NCI-H1092 treated with DMSO at 0.1 percent for 48 hours (cell line): ENCODE results near the gene NIT1.
"Not testable (repeated sequence)": the region's sequence is repeated elsewhere in the genome, so short reads cannot be mapped to it uniquely, and the experiment has no call there.

Experiments
- DNase-seq: peaks from one replicate; lab custom pipeline; 2025; lab: John Stamatoyannopoulos, UW

The NIT1 gene

GRCh38 chr1:161115132-161115711 lies 2.7 kb upstream of the NIT1 start:
- no peak for DNase-seq

GRCh38 chr1:161115961-161116360 lies 1.9 kb upstream of the NIT1 start:
- DNase-seq, result not testable (repeated sequence)

- no peak for DNase-seq
These were observed 1.4 kb downstream of the NIT1 start for GRCh38 chr1:161119092-161119903.

DNA sequence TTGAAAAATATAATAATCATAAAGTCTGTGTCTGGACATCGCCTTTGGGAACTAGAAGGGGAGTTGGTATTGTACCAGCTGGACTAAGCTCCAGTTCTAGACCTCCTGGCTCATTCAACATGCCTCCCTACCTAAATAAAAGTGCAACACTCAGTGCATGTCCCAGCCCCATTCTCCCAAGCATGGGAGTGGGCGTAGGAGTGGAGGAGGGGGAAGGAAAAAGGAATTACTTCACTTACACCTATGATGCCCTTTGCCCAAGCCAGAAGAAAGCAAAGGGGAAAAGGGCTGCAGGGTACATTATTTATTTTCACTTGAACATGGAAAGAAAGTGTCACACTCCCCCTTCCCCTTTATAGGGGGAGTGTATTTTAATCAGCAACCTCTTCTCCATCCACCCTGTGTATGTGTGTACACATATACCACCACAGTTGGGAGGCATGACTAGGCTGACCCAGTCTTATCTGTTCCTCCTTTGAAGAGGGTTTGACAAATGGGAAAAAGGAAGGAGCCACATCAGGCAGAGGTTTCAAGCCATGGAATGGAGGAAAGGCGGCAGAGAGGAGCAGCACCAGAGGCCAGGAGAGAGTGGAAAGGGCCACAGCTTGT lies 3.2 kb downstream of the NIT1 start:
- DNase-seq, result no peak

GRCh38 chr1:161121834-161122233 lies 3.9 kb downstream of the NIT1 start:
- no peak for DNase-seq

DNA sequence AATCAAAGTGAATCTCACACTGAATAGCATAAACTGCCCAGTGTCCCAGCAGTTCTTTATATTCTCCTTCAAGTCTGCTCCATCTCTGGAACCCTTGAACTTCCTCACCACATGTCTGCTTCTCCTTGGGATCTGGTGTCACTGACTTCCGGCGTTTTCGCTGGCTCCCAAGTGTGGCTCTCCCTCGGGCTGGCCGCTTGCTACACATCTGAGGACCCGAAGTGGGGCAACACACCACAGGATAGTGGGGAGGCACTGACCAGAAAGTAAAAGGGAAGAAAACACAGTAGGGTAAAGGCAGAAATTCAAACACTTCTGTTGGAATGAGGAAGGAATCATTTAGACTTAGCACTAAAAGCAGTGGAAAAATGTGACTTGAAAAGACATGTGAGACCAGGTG lies 5.1 kb downstream of the NIT1 start:
- DNase-seq, result no peak

DNA sequence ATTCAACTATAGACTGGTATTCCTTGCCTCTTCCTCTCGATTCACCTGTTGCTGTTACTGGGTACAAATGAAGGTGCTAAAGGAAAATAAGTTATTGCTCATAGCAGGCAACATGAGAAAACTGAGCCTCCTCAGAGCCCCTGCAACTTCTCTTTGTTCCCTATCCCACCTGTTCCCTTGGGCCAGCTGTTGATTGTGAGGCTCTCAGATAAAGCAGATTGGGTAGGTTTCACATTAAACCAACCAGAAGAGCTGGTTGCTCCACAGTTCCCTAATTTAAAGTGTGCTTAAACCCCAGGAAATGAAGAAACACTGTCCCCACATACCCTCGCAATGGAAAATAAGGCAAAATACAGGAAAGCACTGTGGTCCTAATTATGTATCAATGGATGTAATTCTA lies 9.7 kb downstream of the NIT1 start:
- no peak for DNase-seq

DNA sequence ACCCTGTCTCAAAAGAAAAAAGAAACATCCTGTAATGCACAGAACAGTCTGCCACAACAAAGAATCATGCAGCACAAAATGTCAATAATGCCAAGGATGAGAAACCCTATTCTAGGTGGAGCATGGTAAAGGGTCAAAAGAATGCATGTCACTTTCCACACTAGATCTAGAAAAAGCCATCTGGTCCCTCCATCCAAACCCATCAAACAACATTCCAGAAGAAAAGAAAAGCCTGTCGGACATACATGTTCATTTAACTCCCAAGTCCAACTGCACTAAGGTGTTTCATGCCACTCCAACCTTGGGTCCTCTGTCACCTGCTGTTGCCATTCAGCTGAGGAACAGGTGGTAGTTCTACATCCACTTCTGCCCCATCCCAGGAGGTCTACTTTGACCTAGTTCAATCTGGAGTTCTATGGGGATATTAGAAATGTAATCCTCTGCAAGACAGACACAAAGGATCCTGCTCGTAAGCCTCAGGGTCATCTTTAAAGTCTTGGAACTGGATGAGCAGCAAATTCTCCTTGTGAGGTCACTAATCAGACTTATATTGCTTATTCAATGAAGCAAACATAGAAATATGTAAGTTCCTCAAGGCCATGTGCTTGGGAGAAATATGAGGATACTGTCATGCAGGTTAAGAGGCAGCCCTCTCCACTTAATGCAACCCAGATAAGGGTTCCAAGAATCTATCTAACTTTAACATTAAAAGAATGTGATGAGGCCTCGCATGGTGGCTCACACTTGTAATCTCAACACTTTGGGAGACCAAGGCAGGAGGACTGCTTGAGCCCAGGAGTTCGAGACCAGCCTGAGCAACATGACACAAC lies 10.9 kb downstream of the NIT1 start:
- DNase-seq, result no peak

- no peak for DNase-seq
These were observed 12.4 kb downstream of the NIT1 start for GRCh38 chr1:161130266-161130665.

DNA sequence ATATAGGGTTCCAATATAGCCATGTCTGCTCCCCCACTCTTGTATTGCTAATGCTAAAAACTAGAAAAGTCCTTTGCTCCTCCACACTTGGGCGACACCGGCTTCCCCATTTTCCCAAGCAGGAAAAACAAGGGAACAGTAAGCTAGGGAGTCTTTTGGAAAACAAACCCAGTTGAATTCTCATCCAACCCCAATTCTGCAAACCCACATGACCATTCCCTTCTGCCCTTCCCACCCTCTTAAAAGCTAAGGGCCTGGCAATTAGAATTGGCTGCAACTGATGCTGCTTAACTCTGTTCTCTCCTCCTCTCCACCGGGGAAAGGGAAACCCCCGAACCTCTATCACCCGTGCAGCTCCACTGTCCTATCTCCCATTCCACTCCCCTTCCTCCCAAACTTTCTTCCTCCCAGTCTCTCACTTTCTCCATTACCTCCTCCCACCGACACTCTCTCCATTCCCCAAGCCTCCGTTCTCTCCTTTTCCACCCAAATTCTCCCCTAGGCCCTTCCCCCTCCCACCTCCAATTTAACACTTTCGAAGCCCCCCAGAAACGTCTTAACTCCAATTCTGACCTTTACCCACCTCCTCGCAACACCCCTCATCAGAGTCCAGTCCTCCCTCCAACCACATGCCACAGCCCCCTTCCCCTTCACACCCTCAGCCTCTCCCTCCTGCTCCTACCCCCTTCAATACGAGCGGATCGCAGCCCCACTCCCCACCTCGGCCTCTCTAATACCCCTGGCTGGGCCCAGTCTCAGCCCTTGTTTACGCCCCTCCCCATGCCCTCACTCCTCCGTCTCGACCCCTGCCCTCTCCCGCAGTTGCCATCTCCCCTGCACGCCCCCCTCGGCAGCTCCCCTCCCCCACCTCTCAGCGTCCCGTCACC lies 13.9 kb downstream of the NIT1 start:
- DNase-seq, result no peak

DNA sequence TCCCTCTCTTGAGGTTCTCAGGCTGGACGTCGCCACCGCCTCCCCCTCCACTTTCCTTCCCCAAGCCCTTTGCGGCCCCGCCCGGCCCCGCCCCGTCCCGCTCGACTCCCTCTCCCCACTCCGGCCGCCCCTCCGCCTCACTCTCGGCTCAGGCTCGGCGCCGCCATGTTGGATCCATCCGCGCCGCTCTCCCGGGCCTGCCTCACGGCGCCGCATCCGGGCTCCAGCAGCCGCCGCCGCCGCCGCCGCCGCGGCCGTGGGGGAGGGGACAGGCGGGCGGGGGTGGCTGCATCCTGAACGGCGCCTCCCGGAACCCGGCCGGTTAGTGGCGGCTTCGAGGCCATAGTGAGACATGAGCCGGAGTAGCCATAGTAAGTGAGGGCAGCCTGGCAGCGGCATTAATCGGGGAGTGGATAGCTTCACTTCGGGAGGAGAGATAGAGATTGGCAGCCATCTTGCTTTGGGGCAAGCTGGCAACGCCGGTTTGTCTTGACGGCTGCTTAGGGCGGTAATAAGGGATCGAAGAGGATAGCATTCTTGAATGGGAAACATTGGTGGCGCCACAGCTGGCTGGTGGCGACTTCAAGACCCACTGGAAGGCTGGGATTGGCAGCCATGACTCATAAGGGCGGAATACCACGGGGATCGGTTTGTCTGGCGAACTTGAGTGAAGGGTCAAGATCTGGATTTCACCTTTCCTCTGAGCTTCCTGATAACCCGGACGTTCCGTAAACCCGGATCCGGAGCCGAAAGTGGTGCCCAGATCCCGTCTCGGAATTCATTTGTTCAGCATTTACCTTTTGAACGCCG lies 14.7 kb downstream of the NIT1 start, which contains the start of gene DEDD:
Gene DEDD (minus strand): TSS at position 258 of the 810 bp plus-strand sequence. CDS start 8,205 bp downstream, outside the sequence.
- peak; percentile 99 for DNase-seq

- no peak for DNase-seq
These were observed 15.4 kb downstream of the NIT1 start for GRCh38 chr1:161133220-161133740.

GRCh38 chr1:161137881-161138280 lies 20.0 kb downstream of the NIT1 start:
- no peak for DNase-seq

DNA sequence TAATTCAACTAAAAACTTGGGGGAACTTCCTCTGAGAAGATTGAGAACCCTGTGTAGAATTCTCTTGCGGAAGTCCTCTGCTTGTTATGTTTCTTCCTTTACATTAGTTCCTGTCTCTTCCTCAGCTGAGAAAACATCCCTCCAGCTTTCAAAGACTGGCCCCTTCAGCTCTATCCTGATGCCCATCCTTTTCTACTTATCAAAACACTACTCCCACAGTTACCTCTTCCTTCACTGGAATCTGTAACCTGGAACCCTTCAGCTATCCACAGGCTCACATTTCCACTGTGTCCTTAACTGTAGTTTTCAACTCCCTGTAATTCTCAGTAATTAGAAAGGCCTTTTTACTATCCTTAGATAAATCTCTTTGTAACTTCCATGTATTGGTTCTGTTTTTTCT lies 20.5 kb downstream of the NIT1 start:
- DNase-seq, result no peak

DNA sequence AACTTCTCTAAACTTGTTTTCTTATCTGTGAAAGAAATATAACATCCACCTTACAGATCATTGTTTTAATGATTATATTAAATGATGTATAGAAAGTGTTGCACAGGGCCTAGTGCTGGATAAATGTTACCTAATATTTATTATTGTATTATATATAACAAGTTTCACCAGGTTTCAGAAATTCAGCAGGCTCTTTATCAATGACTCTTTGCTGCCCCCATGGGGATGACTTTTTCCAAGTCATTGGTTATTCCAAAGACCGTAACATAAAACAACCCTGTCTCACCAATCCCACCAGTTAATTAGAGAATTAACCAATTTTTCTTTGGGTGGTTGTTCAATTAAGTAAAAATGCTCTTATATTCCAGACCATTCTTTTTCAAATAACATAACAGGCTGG lies 21.9 kb downstream of the NIT1 start:
- DNase-seq, result peak; percentile 41

DNA sequence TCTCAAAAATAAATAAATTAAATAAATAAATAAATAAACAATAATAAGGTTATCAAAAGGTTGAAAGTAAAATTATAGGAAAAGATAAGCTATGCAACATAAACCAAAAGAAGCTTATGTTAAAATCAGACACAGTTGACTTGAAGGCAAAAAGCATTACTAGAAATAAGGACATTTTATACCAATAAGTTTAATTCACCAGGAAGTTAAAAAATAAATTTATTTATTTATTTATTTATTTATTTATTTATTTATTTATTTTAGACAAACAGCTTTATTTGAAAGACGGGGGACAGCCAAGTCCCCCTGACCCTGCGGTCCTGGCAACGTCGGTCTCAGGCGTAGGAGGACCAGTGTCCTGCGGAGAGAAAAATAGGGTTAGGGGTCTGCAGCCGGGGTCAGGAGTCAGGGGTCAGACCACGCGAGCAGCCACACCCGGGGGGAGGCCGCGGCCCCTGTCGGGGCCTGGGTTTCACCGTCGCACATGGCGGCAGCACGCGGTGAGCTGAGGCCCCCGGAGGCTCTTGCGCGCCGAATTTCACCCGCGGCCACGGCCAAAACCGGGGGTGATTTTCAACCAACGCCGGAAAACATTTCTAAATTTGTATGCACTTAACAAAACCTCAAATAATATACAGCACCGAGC lies 23.0 kb downstream of the NIT1 start:
- DNase-seq, result no peak

- no peak for DNase-seq
These were observed 27.9 kb downstream of the NIT1 start for GRCh38 chr1:161145832-161146231.

DNA sequence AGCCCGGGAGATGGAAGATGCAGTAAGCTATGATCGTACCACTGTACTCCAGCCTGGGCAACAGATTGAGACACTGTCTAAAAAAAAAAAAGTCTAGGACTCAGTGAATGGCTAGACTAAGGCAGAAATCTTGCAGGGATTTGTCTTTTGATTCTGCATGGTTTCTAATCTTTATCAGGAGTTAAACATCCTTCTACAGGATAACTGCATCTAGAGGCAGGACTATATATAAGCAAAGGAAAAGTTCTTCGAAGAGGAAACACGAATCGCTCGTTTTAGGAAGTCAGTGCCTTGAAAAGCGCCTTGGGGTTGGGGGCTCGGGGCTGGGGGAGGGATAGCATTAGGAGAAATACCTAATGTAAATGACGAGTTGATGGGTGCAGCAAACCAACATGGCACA lies 35.3 kb downstream of the NIT1 start:
- no peak for DNase-seq

DNA sequence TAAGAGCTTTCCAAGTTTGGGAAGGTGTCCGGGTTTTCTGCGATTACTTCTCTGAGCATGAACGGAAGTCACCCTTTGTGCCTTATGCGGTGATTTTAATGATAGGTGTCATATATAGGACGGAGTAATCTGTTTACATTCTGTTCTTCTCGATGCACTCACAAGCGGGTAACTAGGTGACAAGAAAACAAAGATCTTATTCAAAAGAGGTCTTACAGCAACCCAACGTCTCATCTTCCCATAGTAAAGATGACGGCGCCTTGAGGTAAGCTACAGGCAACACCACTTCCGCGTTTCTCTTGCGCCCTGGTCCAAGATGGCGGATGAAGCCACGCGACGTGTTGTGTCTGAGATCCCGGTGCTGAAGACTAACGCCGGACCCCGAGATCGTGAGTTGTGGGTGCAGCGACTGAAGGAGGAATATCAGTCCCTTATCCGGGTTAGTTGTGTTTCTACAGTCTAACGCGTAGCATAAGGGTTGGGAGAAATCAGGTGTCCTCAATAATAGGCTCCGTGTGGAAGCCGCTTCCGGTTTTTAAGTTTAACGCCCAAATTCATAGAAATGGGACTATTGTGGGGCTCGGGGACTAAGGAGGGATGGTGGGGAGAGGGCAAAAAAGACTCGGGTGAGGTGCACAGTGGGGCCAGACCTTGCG lies 35.9 kb downstream of the NIT1 start, which contains the start of gene UFC1:
Gene UFC1 (plus strand): TSS at position 297 of the 656 bp plus-strand sequence. CDS start 20 bp downstream, at position 317.
- DNase-seq, result peak; percentile 94
